ENCODE measurements around the gene HK1.
"Not testable (repeated sequence)": the region's sequence is repeated elsewhere in the genome, so short reads cannot be mapped to it uniquely, and the experiment has no call there.

HK1 gene

GRCh38 chr10:69329721-69330178 is 51.5 kb downstream of the HK1 start:
- no peak for DNase-seq

GRCh38 chr10:69331161-69331560 is 52.9 kb downstream of the HK1 start:
- no peak for DNase-seq

- DNase-seq = no peak
Measured at GRCh38 chr10:69332278-69333010, 54.1 kb downstream of the HK1 start.

GRCh38 chr10:69333205-69333604 is 54.9 kb downstream of the HK1 start:
- DNase-seq = no peak

- not testable (repeated sequence) for DNase-seq
Measured at GRCh38 chr10:69333865-69334301, 55.6 kb downstream of the HK1 start.

GRCh38 chr10:69334302-69335062 is 56.2 kb downstream of the HK1 start:
- peak; percentile 73 for DNase-seq

GRCh38 chr10:69335063-69335587 is 56.8 kb downstream of the HK1 start:
- no peak for DNase-seq

- no peak for DNase-seq
Measured at GRCh38 chr10:69335613-69336012, 57.3 kb downstream of the HK1 start.

GRCh38 chr10:69336952-69337295 is 58.6 kb downstream of the HK1 start:
- DNase-seq = no peak

GRCh38 chr10:69337296-69338132 is 59.2 kb downstream of the HK1 start:
- DNase-seq = no peak

- DNase-seq = no peak
Measured at GRCh38 chr10:69338133-69338456, 59.8 kb downstream of the HK1 start.

GRCh38 chr10:69338547-69339450 is 60.5 kb downstream of the HK1 start:
- no peak for DNase-seq

GRCh38 chr10:69340695-69341094 is 62.4 kb downstream of the HK1 start:
- no peak for DNase-seq

GRCh38 chr10:69343905-69344304 is 65.6 kb downstream of the HK1 start:
- no peak for DNase-seq

- no peak for DNase-seq
Measured at GRCh38 chr10:69344591-69345252, 66.4 kb downstream of the HK1 start.

- no peak for DNase-seq
Measured at GRCh38 chr10:69345402-69345801, 67.1 kb downstream of the HK1 start.

GRCh38 chr10:69345890-69346474 is 67.7 kb downstream of the HK1 start:
- DNase-seq = no peak

- no peak for DNase-seq
Measured at GRCh38 chr10:69346776-69347175, 68.5 kb downstream of the HK1 start.

GRCh38 chr10:69348816-69349541 is 70.7 kb downstream of the HK1 start:
- DNase-seq = peak; percentile 36

GRCh38 chr10:69349542-69349888 is 71.2 kb downstream of the HK1 start:
- no peak for DNase-seq

- no peak for DNase-seq
Measured at GRCh38 chr10:69351589-69351988, 73.3 kb downstream of the HK1 start.

All from OCI-M1 (cell line).